GM18517 (cell line): Measurements from ENCODE around the gene PCP4L1.

Source experiments
- ATAC-seq: cut with Tn5 transposase; IDR thresholded peaks from one replicate; pipeline ENCODE4 v1.9.1; 2021; ENCODE audit warnings: mild to moderate bottlenecking, moderate library complexity; ENCODE audit not compliant: unreplicated experiment

PCP4L1 gene

GRCh38 chr1:161265305-161265704, 6.8 kb downstream of the PCP4L1 start:
- ATAC-seq: no peak

- ATAC-seq: no peak
Measured at GRCh38 chr1:161266202-161266601, 7.7 kb downstream of the PCP4L1 start.

- no peak for ATAC-seq
Measured at GRCh38 chr1:161266836-161267235, 8.3 kb downstream of the PCP4L1 start.

DNA sequence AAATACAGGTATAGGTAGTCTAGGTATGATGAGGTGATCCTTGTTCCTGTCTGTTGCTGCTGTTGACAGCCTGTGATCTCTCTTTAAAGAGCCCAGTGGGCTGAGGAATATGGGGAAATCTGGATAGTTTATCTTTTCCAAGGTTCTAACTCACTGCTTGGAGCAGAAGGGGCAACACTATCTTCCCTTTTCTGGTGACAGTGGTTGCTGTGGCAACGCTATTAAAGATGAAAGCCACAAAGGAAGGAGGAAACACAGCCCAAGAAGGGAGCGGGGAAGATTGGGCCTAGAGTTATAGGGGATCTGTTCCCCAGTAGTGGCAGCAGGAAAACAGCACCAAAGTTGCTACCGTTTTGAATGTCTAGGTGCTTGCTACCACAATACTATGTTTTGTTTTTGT, 8.8 kb downstream of the PCP4L1 start:
- no peak for ATAC-seq

GRCh38 chr1:161273402-161273801, 14.9 kb downstream of the PCP4L1 start:
- ATAC-seq: no peak

GRCh38 chr1:161274874-161275273, 16.3 kb downstream of the PCP4L1 start:
- ATAC-seq: no peak

- no peak for ATAC-seq
Measured at GRCh38 chr1:161282991-161283390, 24.4 kb downstream of the PCP4L1 start.

- ATAC-seq: no peak
Measured at GRCh38 chr1:161285113-161285512, 26.6 kb downstream of the PCP4L1 start.

- no peak for ATAC-seq
Measured at GRCh38 chr1:161285521-161285920, 27.0 kb downstream of the PCP4L1 start.

DNA sequence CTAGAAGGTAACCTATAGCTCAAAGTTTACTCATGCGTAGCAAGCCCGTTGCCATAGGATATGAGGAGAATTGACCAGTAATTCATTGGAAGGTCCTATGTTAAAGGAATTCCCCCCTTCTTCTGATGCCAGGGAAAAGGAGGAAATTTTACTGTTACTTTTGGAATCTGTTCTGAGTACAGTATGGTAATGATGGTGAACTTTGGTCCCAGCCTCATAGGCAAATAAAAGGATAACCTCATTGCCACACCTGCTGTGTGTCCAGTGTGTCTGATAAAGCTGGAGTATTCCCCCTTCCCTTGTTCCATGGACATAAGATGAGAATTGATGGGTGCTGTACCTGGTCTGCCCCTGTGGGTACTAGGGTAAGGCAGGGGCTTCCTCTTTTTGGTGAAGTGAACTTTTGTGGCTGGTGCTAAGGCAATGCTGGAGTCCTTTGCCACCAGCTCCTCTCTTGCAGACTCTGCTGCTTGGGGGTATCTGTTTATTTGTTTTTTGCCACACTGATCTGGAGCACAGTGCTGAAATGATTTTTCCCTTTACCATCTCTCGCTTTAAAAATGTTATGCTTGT, 29.0 kb downstream of the PCP4L1 start:
- no peak for ATAC-seq

DNA sequence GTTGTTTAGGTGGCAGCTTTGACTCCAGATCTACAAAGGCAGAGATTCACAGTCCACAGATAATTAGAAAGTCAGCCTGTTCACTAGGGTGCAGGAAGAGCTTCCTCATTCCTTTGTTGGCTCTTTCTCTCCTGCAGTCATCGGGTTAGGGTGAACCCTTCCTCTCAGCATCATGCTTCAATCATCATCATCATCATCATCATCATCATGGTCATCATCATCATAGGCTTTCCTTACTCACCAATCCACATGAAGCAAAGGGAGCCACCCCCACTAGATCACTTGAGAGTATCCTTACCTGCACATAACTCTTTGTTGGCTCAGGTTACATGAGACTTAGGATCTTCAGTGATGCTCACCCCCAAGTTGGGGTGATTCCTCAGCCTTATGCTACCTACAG, 32.2 kb downstream of the PCP4L1 start:
- no peak for ATAC-seq

GRCh38 chr1:161297415-161297814, 38.9 kb downstream of the PCP4L1 start:
- ATAC-seq: no peak

- ATAC-seq: peak; percentile 70
Measured at GRCh38 chr1:161298116-161298515, 39.6 kb downstream of the PCP4L1 start.

GRCh38 chr1:161299347-161299746, 40.8 kb downstream of the PCP4L1 start:
- no peak for ATAC-seq

- no peak for ATAC-seq
Measured at GRCh38 chr1:161300478-161300877, 41.9 kb downstream of the PCP4L1 start.

- no peak for ATAC-seq
Measured at GRCh38 chr1:161304927-161305866, 46.7 kb downstream of the PCP4L1 start.

- peak; percentile 63 for ATAC-seq
Measured at GRCh38 chr1:161305867-161306519, 47.4 kb downstream of the PCP4L1 start.

- no peak for ATAC-seq
Measured at GRCh38 chr1:161307230-161307768, 48.8 kb downstream of the PCP4L1 start.

DNA sequence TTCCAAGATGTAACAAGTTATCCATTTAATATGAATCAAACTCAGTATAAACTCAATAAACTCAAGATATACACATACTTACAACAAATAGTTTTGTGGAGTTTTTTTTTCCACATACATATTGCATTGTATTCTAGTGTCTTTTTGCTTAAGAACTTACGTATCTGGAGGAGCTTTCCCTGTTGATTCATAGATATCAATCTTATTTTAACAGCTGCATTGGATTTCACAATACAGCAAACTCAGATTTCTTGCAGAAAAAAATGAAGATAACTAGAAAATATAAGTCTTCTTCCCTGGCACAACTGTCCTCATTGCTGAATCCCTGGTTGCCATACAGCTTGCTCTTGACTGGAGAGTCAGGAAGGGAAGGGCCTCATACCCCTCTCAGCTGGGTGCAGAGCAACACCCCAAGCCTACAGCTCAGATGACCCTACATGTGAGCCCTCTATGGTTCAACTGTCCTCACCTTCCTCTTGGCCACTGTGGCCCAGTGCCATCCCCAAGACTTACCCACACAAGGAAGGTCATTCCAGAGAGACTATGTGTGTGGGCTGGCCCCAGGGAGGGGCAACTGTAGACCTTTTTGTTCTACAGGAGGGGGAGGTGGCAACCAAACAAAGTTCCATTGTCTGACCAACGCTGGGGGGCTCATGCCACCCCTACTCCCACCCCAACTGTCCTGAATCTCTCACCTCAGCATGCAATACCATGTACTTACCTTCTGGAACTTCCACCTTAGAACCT, 49.5 kb downstream of the PCP4L1 start:
- ATAC-seq: no peak

DNA sequence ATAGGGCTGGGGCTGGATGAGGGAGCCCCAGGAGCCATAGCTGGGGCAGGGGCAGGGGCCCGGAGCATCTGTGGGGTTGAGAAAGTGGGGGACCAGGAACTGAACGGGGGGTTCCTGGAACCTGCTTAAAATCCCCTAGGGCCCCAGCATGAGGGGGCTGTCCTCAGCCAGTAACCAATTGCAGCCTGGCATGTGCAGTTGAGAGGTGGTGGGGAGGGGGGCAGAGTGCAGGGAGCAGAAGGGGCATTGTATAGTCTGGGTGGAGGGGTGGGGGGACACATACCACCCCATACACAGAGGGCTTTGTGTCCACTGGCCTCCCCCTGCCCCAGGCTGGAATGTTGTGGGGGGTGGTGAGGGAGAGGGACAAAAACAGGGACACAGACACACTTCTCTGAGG, 51.3 kb downstream of the PCP4L1 start, which contains the start of gene MPZ:
Gene MPZ, minus strand, starts transcription at position 101 of the 400 bp plus-strand sequence. Its CDS starts 63 bp downstream, at position 38.
- no peak for ATAC-seq
